DMS114 treated with DMSO at 0.1 percent for 48 hours (cell line): ENCODE results near the gene GEMIN7.

Experiments
- DNase-seq: peaks from one replicate; lab custom pipeline; 2025; ENCODE audit not compliant: unreplicated experiment; lab: John Stamatoyannopoulos, UW

Gene GEMIN7

GRCh38 chr19:45079063-45079910 is at the start of gene GEMIN7:
Gene GEMIN7 (plus strand): TSS chr19:45079260. CDS start chr19:45090115, 10,855 bp downstream.
- no peak for DNase-seq

- DNase-seq: no peak
These were observed 48.2 kb upstream of the GEMIN7 start for GRCh38 chr19:45030825-45031224.

- no peak for DNase-seq
These were observed 46.6 kb upstream of the GEMIN7 start for GRCh38 chr19:45032421-45032820.

GRCh38 chr19:45035755-45036154 is 43.3 kb upstream of the GEMIN7 start:
- no peak for DNase-seq

GRCh38 chr19:45037393-45038169 is 41.5 kb upstream of the GEMIN7 start:
- no peak for DNase-seq

GRCh38 chr19:45038931-45039893 is 39.8 kb upstream of the GEMIN7 start, which contains the start of gene CLASRP:
Gene CLASRP (plus strand): TSS chr19:45039045. CDS start chr19:45040213, 1,168 bp downstream.
- peak; percentile 77 for DNase-seq

- DNase-seq: no peak
These were observed 38.8 kb upstream of the GEMIN7 start for GRCh38 chr19:45040059-45040771.

GRCh38 chr19:45041125-45041524 is 37.9 kb upstream of the GEMIN7 start:
- no peak for DNase-seq

GRCh38 chr19:45045671-45046353 is 33.2 kb upstream of the GEMIN7 start:
- no peak for DNase-seq

GRCh38 chr19:45046355-45046754 is 32.7 kb upstream of the GEMIN7 start:
- DNase-seq: no peak

GRCh38 chr19:45047188-45047797 is 31.8 kb upstream of the GEMIN7 start:
- DNase-seq: no peak

GRCh38 chr19:45049073-45049736 is 29.9 kb upstream of the GEMIN7 start:
- DNase-seq: no peak

GRCh38 chr19:45050036-45050435 is 29.0 kb upstream of the GEMIN7 start:
- no peak for DNase-seq

GRCh38 chr19:45051929-45052579 is 27.0 kb upstream of the GEMIN7 start:
- no peak for DNase-seq

GRCh38 chr19:45056831-45057230 is 22.2 kb upstream of the GEMIN7 start:
- no peak for DNase-seq

GRCh38 chr19:45057444-45057843 is 21.6 kb upstream of the GEMIN7 start:
- no peak for DNase-seq

GRCh38 chr19:45058622-45059159 is 20.4 kb upstream of the GEMIN7 start:
- DNase-seq: no peak
